HG03342 (cell line): ENCODE data around the gene SEMA4D.

Experiments used
- ATAC-seq: cut with Tn5 transposase; IDR thresholded peaks from one replicate; pipeline ENCODE4 v1.9.1; 2021; ENCODE audit warnings: mild to moderate bottlenecking, moderate library complexity; ENCODE audit not compliant: unreplicated experiment

Gene SEMA4D

DNA sequence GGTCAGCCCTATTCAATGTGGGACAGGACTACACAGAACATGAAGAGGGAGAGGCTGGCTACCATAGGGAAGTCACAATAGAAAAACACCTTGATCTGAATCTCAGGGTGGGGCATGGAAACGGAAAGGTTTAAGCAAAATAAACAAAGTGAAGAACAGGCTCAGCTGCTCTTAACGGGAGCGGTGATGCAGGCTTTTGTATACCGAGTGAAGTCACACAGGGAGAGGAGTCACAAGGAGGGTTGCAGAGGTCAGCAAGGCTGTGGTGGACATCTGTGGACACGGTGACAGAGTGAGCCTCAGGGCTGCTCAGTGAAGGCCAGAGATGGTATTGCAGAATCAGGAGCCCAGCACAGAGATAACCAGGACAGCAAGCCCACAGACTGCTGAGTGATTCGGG lies 30.6 kb upstream of the SEMA4D start:
- ATAC-seq, result no peak

DNA sequence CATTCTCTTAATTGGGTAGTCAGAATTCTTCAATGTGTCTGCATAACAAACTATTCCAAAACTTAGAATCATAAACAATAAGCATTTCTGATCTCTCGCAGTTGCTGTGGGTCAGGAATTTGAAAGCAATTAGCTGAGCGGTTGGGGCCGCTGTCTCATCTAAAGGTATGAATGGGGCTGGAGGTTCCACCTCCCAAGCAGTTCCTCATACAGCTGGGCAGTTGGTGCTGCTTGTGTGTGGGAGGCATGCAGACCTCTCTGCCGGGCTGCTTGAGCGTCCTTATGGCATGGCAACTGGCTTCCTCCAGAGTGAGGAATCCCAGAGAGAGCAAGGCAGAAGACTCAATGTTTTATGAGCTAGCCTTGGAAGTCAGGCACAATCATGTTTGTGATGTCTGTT lies 30.2 kb upstream of the SEMA4D start:
- ATAC-seq, result no peak

DNA sequence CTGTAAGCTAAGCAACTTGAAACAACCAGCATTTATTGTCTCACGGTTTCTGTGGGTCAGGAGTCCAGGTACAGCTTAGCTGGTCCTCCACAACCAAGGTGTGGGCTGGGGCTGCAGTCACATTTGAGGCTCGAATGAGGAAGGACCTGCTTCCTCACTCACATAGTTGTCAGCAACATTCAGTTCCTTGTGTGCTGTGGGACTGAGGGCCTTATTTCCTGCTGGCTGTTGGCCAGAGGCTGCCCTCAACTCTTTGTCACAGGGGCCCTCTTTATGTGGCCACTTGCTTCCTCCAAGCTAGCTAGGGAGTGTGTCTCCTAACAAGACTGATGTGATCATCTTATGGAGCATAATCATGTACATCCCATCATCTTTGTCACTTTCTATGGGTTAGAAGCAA lies 29.2 kb upstream of the SEMA4D start:
- ATAC-seq, result no peak

DNA sequence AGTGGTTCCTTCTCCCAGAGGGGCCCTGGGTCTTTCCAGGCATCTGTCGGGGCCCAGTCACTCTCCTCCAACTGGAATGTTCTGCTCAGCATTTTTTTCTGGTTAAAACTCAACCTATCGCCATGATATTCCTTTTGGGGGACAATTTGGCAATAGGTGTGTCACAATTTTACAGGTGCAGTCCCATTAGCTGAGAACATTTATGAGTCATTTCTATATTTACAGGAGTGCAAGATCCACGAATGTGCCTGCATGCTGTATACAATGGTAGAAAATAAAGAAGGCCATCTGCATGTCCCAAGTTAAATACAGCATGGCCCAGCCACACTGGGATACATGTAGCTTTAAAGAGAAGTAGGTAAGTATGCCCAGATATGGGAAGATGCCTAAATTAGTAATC lies 28.8 kb upstream of the SEMA4D start:
- no peak for ATAC-seq

DNA sequence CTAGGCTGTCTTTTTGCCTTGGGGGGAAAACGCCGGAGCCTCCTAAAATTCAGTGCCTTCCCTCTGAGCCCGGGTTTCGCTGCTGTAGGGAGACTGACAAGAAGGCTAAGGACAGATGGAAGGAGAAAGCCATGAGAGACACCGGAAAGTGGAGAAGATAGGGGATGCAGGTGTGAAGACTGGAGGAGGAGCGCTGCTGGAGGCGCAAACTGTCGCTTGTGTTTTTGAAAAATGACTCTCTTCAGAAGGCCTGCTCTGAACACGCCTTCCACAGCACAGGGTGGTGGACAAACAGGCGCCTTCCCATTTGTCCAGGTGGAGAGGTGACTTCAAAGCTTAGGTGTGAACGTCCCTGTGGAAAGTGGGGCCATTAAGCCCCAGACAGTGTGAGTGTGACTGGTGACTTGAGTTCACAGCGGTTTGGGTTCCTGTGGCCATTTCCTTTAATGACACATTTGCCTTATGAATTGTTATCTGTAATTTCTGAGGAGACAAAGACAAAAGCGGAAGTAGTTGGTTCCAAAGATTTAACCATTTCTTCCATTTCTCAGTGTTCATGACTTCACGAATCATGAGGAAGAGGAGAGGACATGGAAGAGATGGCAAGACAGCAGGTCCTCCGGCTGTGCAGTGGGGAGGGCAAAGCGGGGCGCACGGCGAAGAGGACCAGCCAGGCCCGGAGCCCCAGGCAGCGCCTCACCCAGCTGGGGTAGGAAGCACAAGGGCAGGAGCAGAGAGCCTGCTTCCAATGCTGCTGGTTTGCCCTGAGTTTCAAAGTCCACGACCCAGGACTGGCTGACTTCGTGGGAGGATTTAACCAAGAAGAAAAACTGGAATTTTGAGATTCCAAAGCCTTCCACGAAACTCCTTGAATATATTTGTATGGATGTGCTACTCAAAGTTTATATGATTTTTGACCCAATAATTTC lies 27.8 kb upstream of the SEMA4D start:
- no peak for ATAC-seq

DNA sequence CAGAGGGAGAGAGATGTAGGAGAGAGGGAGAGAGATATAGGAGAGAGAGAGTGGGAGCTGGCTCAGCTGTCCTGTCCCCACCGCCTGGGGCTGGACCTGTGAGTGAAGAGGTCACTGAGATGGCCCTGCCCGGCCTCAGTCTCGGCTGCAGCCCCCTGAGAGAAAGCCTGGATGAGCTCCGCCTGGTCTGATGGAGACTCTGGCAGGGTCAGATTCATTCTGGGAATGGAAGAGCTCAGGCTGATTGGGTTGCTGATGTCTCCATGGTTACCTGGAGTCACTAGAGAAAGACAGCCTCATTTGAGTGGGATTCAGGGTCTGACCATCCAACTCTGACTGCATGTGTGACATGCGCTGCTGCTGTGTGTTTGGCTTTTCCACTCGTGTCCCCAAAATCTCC lies 27.1 kb upstream of the SEMA4D start:
- ATAC-seq, result no peak

DNA sequence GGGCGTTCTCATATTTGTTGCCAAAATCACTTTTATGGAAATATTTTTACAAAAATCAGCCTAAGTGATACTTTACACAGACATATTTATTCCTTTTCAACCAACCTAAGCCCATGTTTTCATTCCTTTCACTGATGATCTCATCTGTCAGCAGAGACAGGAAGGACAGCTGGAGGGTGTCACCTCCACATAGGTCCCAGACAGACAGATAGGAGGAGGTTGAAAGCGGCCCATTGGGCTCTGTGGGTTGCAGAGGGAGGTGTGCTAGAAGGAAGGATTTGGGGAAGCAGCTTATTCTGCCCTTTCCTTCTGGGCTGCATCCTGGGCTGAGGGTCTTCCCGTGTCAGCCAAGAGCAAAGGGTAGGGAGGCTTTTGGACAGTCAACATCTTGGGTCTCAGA lies 26.0 kb upstream of the SEMA4D start:
- peak; percentile 43 for ATAC-seq

DNA sequence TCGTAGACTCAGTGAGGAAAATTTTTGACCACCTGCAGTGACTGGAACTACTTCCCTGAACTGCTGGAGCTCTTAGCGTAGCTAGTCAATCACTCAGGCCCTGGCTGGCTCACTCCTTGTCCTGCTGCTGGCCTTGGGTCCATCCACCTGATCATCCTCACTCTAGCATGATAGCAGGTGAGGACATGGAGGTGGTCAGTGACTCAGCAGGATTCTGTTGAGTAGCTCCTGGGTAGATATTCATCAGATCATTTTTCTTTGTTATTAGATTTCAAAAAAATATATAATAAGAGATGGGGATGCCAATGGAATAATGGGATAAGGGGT lies 25.0 kb upstream of the SEMA4D start:
- no peak for ATAC-seq

DNA sequence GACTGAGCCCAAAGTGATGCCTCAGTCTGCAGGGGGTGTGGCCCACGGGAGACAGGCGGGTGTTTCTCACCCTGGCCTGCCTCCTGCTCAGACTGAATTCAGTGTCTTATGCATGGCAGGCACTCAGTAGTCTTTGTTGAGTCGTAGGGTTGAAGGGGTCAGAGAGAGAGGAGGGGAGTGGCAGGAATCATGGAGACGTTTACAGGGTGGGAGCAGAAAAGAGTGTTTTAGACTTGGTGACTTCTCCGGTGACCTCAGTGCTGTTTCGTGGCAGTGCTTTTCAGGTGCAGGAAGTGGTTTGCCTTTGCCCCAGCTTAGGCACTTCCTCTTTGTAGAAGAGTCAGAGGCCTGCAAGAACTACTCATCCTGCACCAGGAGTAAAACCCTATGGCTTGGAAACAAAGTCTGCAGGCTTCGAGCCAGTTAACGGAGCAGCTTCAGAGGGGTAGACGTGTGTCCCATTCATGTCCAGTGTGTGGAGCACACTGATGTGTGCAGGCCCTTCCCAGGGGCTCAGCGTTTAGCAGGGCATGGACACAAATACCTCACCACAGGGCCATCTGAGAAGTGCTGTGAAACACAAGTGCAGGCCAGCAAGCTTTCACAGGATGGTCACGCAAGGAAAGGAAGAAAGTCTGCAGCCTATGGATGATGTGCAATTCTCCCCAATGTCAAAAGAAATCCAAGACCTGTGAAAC lies 24.5 kb upstream of the SEMA4D start:
- peak; percentile 92 for ATAC-seq

DNA sequence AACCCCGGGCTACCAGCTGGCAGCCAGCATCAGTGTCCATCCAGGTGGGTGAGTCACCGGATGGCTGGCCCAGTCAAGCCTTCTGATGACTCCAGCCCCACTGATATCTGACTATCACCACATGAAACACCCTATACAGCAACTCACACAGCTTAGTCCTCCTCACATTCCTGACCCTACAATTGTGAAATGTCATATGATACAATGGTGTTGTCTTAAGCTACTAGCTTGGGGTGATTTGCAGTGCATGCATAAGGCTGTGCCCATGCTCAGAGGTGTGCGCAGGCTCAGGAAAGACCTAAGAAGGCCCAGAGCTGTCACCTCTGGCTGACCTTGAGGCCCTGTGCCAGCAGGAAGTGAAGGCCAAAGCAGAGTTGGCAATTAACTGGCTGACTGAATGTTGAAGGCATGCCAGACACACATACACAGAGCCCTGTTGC lies 21.5 kb upstream of the SEMA4D start:
- ATAC-seq, result no peak

DNA sequence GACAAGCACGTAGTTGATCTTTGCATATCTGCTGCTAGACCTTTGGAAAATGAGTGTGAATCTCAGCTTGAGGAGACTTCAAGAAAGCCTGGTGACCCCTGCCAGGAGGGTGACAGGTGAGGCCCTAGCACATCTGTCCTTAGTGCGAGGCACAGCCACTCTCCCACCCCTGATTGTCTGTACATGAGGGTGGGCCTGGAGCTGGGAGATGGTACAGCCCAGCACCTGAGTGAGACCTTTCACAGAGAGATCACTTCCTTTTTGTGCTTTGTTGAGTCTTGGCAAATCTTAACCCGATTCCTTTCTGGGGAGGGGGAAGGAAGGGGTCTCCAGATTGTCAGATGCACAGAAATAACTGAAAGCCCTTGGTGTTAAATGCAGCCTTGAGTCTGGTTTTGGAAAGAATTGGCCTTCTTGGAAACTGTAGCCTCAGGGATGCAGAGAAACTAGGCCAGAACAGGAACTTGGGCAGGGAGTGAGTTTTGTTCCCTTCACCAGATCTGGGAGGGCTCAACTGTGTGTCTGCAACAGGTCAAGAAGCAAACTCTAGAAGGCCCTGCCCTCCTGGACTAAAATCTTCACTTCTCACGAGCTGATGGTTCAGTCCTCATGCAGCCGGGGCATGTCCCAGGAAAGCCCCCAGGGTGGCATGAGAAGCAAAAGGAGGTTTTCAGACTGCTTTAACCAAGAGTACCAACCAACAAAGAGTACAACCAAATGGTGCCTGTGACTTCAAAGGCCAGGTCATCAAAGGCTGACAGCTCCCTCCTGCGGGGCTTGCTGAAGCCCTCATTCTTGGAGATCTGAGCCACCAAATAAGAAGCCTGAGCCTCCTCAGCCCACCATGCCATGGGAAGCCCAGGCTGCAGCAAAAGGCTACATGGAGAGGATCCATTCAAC lies 20.8 kb upstream of the SEMA4D start:
- ATAC-seq, result no peak

DNA sequence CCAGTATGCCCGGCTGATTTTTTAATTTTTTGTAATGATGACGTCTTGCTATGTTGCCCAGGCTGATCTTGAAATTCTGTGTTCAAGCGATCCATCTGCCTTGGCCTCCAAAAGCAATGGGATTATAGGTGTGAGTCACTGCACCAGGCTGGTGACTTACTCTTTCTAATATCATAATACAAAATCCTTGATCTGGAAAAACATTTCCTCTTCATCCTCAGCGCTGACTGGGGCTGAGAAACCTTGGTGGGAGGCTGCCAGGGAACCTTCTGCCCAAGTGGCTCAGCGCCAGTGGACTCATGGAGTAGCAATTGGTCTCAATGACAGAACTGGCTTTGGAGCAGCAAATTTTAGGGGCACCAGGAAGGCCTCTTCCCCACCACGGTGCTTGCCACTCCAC lies 17.5 kb upstream of the SEMA4D start:
- no peak for ATAC-seq

DNA sequence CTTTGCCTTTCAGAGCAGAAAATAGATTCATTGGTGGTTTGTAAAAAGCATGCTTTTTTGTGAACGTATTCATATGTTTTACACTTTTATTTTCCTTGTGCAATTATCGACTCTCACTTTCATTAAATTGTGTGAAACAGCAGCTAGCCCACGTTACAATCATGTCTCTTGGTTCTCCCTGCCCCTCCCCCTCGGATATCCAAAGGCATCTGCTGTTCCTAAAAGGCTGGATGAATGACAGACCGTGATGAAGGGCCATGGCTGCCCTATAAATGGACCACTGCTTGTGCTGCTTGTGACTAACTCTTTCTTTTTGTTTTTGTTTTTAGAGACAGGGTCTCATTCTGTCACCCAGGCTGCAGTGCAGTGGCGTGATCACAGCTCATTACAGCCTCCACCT lies 17.0 kb upstream of the SEMA4D start:
- no peak for ATAC-seq

DNA sequence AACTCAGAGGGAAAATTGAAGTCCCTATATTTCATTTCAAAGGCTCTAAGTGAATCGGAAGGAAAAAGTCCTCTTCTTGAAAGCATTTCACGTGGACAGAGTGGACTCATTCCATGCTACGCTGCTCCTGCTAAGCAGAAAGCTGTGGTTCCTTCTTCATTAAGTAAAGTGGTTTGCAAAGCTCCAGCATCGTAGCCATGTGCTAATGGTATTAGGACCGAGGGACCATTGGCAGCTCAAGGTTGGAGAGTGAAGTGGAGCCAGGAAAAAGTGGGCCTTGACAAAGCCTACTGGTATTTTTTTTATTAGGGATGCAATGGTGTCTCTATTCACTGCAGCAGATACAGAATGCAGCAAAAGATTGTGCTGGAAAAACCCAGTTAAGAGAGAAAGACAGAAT lies 16.4 kb upstream of the SEMA4D start:
- ATAC-seq, result no peak

DNA sequence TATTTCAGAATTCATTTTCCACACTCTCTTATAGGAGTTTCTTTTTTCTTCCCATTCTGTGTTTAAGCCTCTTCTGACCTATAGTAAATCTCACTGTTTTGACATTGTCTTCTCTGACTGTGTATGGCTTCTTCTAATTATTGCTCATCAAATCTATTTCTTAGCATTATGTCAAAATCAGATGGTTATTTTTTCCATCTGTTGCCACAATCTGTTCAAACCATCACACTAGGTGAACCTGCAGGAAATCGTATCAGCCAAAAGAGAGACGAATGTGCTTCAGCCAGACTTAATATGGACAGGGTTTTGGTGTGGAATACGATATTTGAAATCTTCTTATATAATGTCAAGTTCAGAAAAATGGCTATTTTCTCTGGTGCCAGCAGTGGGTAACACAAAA lies 15.9 kb upstream of the SEMA4D start:
- no peak for ATAC-seq

DNA sequence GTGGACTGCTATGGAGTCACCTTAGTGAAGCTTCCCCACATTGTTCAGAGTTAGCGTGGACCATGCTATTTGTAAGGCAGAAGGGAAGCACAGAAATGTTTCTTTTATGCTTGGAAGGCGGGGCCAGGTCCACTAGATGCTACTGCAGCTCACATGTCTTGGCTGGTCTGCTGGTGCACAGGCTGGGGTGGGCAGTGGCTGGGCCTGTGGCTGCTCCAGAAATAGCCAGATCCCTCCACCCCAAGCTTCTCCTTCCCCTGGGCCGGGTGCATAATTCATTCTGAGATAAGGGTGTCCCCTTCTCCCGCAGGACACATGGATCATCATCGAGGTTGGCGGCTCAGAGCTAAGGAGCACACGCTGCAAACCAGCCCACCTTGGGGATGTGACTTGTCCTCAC lies 14.5 kb upstream of the SEMA4D start:
- no peak for ATAC-seq

DNA sequence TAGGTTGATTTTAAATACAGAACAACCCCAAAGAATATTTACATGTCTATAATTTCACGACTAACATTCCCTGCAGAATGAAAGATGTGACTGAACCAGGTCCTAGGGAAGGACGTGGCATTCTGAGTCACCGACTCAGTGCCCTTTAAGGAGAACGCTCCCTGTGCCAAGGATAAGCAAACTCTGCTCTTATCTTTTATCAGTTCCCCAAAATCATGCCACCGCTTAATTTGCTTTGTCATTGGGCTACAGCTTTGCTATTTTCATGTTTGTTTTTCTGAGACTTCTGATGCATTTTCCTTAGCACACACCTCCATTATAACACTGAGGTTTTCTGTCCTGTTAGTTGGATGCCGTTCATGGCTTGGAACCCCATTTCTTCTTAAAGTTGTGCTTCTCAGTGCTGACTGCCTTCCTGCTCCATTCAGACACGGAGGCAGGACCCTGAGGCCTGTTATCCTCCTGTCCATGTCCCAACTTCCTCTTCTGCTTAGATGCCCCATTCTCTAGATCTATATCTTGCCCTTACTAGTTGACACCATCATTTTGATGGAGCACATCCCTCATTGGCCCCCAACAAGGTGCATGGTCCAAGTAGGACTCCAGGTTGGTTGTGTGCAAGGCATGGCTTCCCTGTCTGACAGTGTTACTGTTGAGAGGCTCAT lies 11.2 kb upstream of the SEMA4D start:
- no peak for ATAC-seq

DNA sequence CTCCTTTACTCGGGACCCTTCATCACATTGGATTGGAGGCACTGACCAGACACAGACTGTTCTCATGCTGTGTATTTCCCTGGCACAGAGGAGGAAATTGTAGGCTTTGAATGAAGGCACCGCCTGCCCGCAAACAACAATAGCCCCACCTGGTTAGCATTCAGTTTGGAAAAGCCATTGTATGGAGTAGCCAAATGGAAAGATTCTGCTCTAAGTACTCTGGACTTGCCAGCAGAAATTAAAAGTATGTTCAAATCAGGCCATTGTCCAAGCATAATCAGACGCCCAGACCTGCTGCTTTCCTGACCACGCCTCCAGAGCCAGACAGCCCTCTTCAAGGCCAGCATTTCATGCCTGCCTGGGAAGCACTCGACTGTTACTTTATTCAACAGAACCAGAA lies 8.0 kb upstream of the SEMA4D start:
- no peak for ATAC-seq

DNA sequence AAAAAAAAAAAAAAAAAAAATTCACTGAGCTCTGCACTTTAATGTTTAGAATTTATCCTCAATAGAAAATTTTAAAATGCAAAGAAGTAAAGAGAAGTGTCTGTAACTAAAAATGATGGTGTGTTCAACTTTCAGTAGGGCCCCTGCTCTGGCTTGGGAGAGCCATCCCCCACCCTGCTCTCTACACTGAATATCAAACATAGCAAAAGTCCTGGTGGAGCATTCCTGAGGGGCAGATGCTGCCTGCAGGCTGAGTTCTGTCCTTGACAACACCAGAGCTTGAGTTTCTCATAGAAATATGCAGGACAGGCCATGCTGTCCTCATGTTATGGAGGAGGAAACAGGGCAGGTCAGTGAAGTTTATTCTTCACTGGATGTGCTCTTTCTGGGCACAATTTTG lies 7.1 kb upstream of the SEMA4D start:
- no peak for ATAC-seq

DNA sequence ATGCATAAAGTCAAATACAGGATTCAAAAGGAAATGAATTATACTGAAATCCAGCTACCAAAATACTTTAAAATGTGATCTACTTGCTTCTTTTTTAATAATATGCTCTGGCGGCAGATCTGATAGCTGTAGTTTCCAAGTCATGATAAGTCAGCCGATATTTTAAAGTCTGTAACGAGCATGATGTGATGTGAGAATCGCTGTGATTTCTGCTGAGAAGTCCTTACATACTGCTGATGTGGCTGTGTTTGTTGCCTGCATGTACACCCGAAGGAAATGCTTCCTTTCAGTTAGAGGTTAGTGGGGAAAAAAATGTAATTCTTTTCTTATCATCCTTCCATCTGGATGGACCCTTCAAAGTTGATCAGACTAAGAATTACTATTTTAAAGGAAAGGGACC lies 4.8 kb upstream of the SEMA4D start:
- ATAC-seq, result no peak

DNA sequence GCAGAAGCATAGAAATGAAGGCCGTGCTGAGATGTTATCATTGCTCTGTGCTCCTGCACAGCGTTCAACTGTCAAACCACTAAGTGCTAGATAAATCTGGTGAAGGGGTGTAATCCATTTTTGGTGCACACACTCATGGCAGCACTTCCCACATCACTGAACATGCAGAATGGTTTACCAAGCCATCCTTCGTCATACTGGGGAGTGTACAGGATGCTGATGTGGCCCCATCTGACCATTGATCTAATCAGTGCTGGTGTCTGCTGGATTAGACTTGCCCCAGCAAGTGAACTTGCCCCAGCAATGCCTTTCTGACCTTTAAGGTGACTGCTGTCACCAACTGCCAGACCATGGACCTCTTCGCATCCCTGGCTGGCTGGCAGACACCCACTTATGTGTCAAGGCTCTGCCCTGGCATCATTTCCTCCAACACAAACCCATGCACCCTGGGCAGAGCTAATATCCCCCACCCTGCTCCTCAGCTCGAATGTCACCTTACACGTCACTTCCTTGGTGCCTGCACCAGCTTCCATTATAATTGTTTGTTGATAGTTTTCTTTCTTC lies 4.2 kb upstream of the SEMA4D start:
- ATAC-seq, result no peak
